Measurements from ENCODE around the gene FN1. TPM values are rescaled to one million over a fixed set of nuclear protein-coding genes. Genes with fewer than 3 reads are reported as not detected.

The FN1 gene
- total RNA-seq, 2 donors from 2014 or later, result 115 to 315 TPM

DNA sequence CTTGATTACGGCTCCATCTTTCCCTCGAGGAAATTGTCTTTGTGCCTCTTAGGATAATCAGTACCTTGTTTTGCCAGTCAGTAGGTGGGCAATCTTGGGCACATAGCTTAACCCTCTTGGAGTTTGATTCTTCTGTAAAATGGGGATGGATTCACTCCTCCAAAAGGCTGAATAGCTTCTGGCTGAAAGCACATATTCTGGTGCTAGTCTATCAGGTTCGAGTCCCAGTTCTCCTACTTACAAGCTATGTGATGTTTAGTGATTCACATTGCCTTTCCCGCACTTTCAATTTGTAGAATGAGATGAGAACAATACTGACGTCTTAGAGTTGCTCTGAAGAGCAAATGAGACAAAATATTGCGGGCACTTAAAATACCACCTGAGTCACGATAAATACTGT is 80.1 kb downstream of the FN1 start:
- H3K4me1 ChIP-seq, result no peaks in the 10 kb centered on the region
- H3K27me3 ChIP-seq, result no peaks in the 10 kb centered on the region
- H3K9me3 ChIP-seq, result no peaks in the 10 kb centered on the region
- no peak overlapping the region for H3K9ac ChIP-seq (ENCODE audit: low read depth in 2 of 2, low read length in 2 of 2)
- intact Hi-C loops (cut with DNase I), result no loop called here
- DNase-seq, result no peak
- H3K27ac ChIP-seq, result no peak overlapping the region
- TF ChIP-seq, protein P1, sequence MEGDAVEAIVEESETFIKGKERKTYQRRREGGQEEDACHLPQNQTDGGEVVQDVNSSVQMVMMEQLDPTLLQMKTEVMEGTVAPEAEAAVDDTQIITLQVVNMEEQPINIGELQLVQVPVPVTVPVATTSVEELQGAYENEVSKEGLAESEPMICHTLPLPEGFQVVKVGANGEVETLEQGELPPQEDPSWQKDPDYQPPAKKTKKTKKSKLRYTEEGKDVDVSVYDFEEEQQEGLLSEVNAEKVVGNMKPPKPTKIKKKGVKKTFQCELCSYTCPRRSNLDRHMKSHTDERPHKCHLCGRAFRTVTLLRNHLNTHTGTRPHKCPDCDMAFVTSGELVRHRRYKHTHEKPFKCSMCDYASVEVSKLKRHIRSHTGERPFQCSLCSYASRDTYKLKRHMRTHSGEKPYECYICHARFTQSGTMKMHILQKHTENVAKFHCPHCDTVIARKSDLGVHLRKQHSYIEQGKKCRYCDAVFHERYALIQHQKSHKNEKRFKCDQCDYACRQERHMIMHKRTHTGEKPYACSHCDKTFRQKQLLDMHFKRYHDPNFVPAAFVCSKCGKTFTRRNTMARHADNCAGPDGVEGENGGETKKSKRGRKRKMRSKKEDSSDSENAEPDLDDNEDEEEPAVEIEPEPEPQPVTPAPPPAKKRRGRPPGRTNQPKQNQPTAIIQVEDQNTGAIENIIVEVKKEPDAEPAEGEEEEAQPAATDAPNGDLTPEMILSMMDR (IDR thresholded peaks at IDR 0.05), result no peak
- no peaks in the 10 kb centered on the region for H3K36me3 ChIP-seq
- H3K4me3 ChIP-seq, result no peak overlapping the region

DNA sequence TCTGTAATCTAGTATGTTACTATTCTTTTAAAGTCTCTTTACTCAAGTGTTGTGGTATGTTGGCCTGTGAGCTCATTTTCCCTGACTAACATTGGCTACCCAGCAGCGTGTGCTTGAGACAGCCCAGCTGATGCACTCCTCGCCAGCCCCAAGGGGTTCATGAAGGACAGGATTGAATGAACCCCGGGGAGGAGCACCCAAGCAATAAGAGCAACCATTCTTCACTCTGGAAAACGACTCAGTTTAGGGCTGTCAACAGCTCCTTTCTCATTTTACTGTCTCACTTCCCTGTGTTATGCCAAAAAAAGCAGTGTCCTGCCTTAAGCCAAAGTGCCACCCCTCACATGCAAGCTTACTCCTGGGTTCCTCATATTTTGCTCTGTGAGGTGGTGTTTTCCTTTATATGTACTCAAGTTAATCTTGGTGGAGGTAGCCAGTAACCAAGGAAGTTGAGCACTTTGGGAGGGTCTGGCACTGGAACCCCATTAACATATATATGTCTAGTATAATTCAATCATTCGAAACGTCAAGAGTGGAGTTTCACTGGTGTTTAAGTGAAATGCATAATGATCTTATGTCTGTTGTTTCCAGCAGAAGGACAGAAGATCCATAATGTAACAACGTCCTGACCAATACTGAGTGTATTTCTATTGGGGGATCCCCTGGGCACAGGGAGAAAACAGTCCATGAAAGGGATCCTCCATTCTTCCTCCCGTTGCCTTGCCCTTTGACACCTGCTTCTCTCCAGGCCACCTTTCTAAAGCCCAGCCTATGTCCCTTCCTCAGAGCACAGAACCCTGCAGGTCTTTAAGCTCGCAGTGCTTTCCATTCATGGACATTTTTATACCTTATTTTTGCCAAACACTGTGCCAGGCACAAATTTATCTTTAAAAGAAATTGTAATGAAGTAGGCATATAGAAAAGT is 80.8 kb downstream of the FN1 start:
- Histone ChIP-seq H3K36me3 (no peaks in the 10 kb centered on the region), H3K9ac (ENCODE audit: low read depth in 2 of 2, low read length in 2 of 2) (no peak overlapping the region), H3K27me3 (no peaks in the 10 kb centered on the region), H3K4me1 (no peaks in the 10 kb centered on the region), H3K9me3 (no peaks in the 10 kb centered on the region), H3K27ac (no peak overlapping the region), H3K4me3 (no peak overlapping the region)
- intact Hi-C loops (cut with DNase I), result no loop called here
- no peak for DNase-seq
- TF ChIP-seq, protein P1 (IDR thresholded peaks at IDR 0.05), result no peak

DNA sequence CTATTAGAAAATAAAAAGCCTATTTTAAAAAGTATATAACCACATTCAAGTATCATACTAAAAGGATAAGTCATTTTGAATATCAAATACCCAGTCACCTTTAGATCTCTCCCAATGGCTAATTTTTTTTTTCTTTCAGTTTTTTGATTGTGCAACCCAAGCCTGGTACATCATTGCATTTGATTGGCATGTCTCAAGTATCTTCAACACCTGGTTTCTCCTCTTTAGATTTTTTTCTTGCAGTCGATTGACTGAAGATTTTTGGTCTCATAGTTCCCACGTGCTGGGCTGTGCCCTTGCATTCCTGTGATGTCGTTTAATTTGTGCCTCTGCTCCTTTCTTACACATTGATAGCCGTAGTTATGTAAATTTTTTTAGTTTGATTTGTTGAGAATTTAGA is 83.3 kb downstream of the FN1 start:
- TF ChIP-seq, protein P1 (IDR thresholded peaks at IDR 0.05), result no peak
- no peak overlapping the region for H3K9ac ChIP-seq (ENCODE audit: low read depth in 2 of 2, low read length in 2 of 2)
- H3K27ac ChIP-seq, result no peak overlapping the region
- no peaks in the 10 kb centered on the region for H3K4me1 ChIP-seq
- H3K27me3 ChIP-seq, result no peaks in the 10 kb centered on the region
- H3K36me3 ChIP-seq, result no peaks in the 10 kb centered on the region
- H3K9me3 ChIP-seq, result no peaks in the 10 kb centered on the region
- intact Hi-C loops (cut with DNase I), result no loop called here
- H3K4me3 ChIP-seq, result no peak overlapping the region
- no peak for DNase-seq

DNA sequence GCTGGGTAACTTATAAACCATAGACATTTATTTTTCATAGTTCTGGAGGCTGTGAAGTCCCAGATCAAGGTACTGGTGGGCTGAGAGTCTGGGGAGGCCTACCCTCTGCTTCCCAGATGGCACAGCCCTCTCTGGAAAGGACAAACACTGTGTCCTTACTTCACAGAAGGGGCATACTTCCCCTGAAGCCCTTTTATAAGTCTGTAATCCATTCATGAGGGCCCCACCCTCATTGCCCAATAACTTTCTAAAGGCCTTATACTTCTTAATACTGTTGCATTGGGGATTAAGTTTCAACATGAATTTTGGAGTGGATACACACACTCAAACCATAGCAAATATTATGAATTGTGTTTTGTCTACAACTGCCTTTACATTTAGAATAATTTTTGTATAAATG is 88.0 kb downstream of the FN1 start:
- no peaks in the 10 kb centered on the region for H3K9me3 ChIP-seq
- TF ChIP-seq, protein P1 (IDR thresholded peaks at IDR 0.05), result no peak
- DNase-seq, result no peak

DNA sequence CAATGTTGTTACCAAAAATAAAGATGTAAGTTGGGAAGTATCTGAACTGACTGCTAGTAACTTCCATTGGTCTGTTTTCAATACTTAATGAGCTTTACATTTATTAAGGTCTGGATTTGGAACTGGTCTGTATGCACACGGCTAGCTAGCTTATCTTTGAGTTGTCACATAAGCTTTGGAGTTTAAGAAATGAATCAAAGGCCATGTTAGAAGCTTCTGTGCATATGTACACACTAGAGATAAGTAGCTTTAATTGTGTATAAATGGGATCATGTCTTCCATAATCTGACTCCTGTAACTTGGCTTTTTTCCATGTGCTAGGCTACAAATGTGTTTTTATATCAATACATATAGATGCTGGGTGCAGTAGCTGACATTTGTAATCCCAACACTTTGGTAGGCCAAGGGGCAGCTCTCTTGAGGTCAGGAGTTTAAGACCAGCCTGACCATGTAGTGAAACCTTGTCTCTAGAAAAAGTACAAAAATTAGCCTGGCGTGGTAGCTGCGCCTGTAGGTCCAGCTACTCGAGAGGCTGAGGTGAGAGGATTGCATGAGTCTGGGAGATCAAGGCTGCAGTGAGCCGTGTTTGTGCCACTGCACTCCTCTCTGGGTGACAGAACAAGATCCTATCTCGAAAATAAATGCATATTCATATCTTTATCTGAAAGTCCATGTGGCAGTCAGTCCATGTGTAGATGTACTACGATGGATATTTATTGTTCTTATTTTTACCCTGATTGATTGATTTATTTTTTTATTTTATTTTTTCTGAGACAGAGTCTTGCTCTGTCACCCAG is 96.8 kb downstream of the FN1 start:
- H3K9ac ChIP-seq (ENCODE audit: low read depth in 2 of 2, low read length in 2 of 2), result no peak overlapping the region
- H3K4me1 ChIP-seq, result no peaks in the 10 kb centered on the region
- TF ChIP-seq, protein P1 (IDR thresholded peaks at IDR 0.05), result no peak
- H3K36me3 ChIP-seq, result peaks cover 7% of the 10 kb centered on the region
- H3K27ac ChIP-seq, result no peak overlapping the region
- H3K9me3 ChIP-seq, result no peaks in the 10 kb centered on the region
- intact Hi-C loops (cut with DNase I), result no loop called here
- no peak for DNase-seq
- no peak overlapping the region for H3K4me3 ChIP-seq
- H3K27me3 ChIP-seq, result no peaks in the 10 kb centered on the region

More for the DNA sequence above, 88.0 kb downstream of the FN1 start:
- Histone ChIP-seq H3K36me3 (peaks cover 5% of the 10 kb centered on the region), H3K4me3 (no peak overlapping the region), H3K9ac (ENCODE audit: low read depth in 2 of 2, low read length in 2 of 2) (no peak overlapping the region), H3K27me3 (no peaks in the 10 kb centered on the region), H3K4me1 (no peaks in the 10 kb centered on the region), H3K27ac (no peak overlapping the region)
- intact Hi-C loops (cut with DNase I), result no loop called here
